ENCODE results near the gene TTC31. TPM values are rescaled to one million over a fixed set of nuclear protein-coding genes. Genes with fewer than 3 reads are reported as not detected.

TTC31 gene
- 12.2 TPM for total RNA-seq
- polyA plus RNA-seq (ENCODE audit: insufficient read depth in 1 of 8, insufficient read length in 8 of 8, low replicate concordance in 1 of 8) = 10 to 100 TPM; 17.5 to 25.7 (median 19.9) TPM
- long read RNA-seq, donor 1 = 0 reads
- long read RNA-seq, donor 2 = 0 reads
- long read RNA-seq, donor 3, partial matches to known transcripts = 0 of 1 reads
- long read RNA-seq, donor 3, other reads (novel, unspliced or antisense) = 0 of 1 reads
- long read RNA-seq, donor 4 = 0 reads
- long read RNA-seq, donor 5 = 0 reads
- long read RNA-seq, donor 6, partial matches to known transcripts = 0 of 2 reads
- long read RNA-seq, donor 6, other reads (novel, unspliced or antisense) = 0 of 2 reads
- long read RNA-seq, donor 7, partial matches to known transcripts = 14 of 16 reads
- long read RNA-seq, donor 7, other reads (novel, unspliced or antisense) = 0 of 16 reads
- long read RNA-seq, donor 8 = 0 reads
- long read RNA-seq, donor 9, partial matches to known transcripts = 0 of 1 reads
- long read RNA-seq, donor 9, other reads (novel, unspliced or antisense) = 0 of 1 reads
- long read RNA-seq, donor 10, partial matches to known transcripts = 0 of 4 reads
- long read RNA-seq, donor 10, other reads (novel, unspliced or antisense) = 0 of 4 reads
- long read RNA-seq, donor 11 = 0 reads

- Histone ChIP-seq H3K27me3 (ENCODE audit: control insufficient read depth, insufficient read depth, low read length) (no peaks in the 10 kb centered on the region), H3K27ac (ENCODE audit: low read length) (peak within 1 kb of the TSS; percentile 96), H3K36me3 (ENCODE audit: control insufficient read depth, insufficient read depth, low read length) (peaks cover 23% of the 10 kb centered on the region), H3K9me3 (replicated peaks; ENCODE audit: control insufficient read depth, low read depth, low read length) (no peaks in the 10 kb centered on the region), H3K4me1 (ENCODE audit: control insufficient read depth, insufficient read depth, low read length) (peaks cover 24% of the 10 kb centered on the region), H3K4me3 (ENCODE audit: low read length) (peak within 1 kb of the TSS; percentile 86)
- 1% methylated on average over 45 of the region's 50 CpGs for WGBS (ENCODE audit: insufficient coverage)
- DNase-seq = peak; percentile 99
These were observed at the start of gene TTC31, which contains the start of gene CCDC142 for GRCh38 chr2:74482801-74483674. Gene TTC31, plus strand, starts transcription at chr2:74483081. Its CDS starts 15 bp downstream, at chr2:74483096. Gene CCDC142, minus strand, starts transcription at chr2:74482998. Its CDS starts 161 bp downstream, at chr2:74482837.

- DNase-seq = no peak
- H3K4me1 ChIP-seq (ENCODE audit: control insufficient read depth, insufficient read depth, low read length) = peaks cover 52% of the 10 kb centered on the region
- no peaks in the 10 kb centered on the region for H3K27me3 ChIP-seq (ENCODE audit: control insufficient read depth, insufficient read depth, low read length)
- H3K9me3 ChIP-seq (replicated peaks; ENCODE audit: control insufficient read depth, low read depth, low read length) = no peaks in the 10 kb centered on the region
- H3K4me3 ChIP-seq (ENCODE audit: low read length) = peak overlapping the region; percentile 4
- peak overlapping the region; percentile 29 for H3K27ac ChIP-seq (ENCODE audit: low read length)
- peaks cover 35% of the 10 kb centered on the region for H3K36me3 ChIP-seq (ENCODE audit: control insufficient read depth, insufficient read depth, low read length)
- 52% methylated on average over 31 of the region's 43 CpGs for WGBS (ENCODE audit: insufficient coverage)
These were observed 46.6 kb upstream of the TTC31 start for GRCh38 chr2:74436111-74436805.

- peaks cover 60% of the 10 kb centered on the region for H3K4me1 ChIP-seq (ENCODE audit: control insufficient read depth, insufficient read depth, low read length)
- no peak overlapping the region for H3K4me3 ChIP-seq (ENCODE audit: low read length)
- peaks cover 27% of the 10 kb centered on the region for H3K36me3 ChIP-seq (ENCODE audit: control insufficient read depth, insufficient read depth, low read length)
- peak overlapping the region; percentile 29 for H3K27ac ChIP-seq (ENCODE audit: low read length)
- H3K9me3 ChIP-seq (replicated peaks; ENCODE audit: control insufficient read depth, low read depth, low read length) = no peaks in the 10 kb centered on the region
- no peak for DNase-seq
- H3K27me3 ChIP-seq (ENCODE audit: control insufficient read depth, insufficient read depth, low read length) = peaks cover 2% of the 10 kb centered on the region
- WGBS (ENCODE audit: insufficient coverage) = 44% methylated on average over 4 of the region's 6 CpGs
These were observed 45.8 kb upstream of the TTC31 start for GRCh38 chr2:74436848-74437695.

GRCh38 chr2:74438248-74438647 is 44.6 kb upstream of the TTC31 start:
- H3K27me3 ChIP-seq (ENCODE audit: control insufficient read depth, insufficient read depth, low read length) = peaks cover 2% of the 10 kb centered on the region
- H3K4me3 ChIP-seq (ENCODE audit: low read length) = no peak overlapping the region
- H3K9me3 ChIP-seq (replicated peaks; ENCODE audit: control insufficient read depth, low read depth, low read length) = no peaks in the 10 kb centered on the region
- peaks cover 63% of the 10 kb centered on the region for H3K4me1 ChIP-seq (ENCODE audit: control insufficient read depth, insufficient read depth, low read length)
- no peak overlapping the region for H3K27ac ChIP-seq (ENCODE audit: low read length)
- H3K36me3 ChIP-seq (ENCODE audit: control insufficient read depth, insufficient read depth, low read length) = peaks cover 21% of the 10 kb centered on the region
- no peak for DNase-seq
- WGBS (ENCODE audit: insufficient coverage) = 83% methylated on average over 1 of the region's 1 CpG

GRCh38 chr2:74439373-74439772 is 43.5 kb upstream of the TTC31 start:
- H3K36me3 ChIP-seq (ENCODE audit: control insufficient read depth, insufficient read depth, low read length) = peaks cover 21% of the 10 kb centered on the region
- peaks cover 67% of the 10 kb centered on the region for H3K4me1 ChIP-seq (ENCODE audit: control insufficient read depth, insufficient read depth, low read length)
- H3K9me3 ChIP-seq (replicated peaks; ENCODE audit: control insufficient read depth, low read depth, low read length) = no peaks in the 10 kb centered on the region
- 3% methylated on average over 3 of the region's 3 CpGs for WGBS (ENCODE audit: insufficient coverage)
- peaks cover 2% of the 10 kb centered on the region for H3K27me3 ChIP-seq (ENCODE audit: control insufficient read depth, insufficient read depth, low read length)
- peak overlapping the region; percentile 65 for H3K4me3 ChIP-seq (ENCODE audit: low read length)
- DNase-seq = no peak
- H3K27ac ChIP-seq (ENCODE audit: low read length) = peak overlapping the region; percentile 99

- WGBS (ENCODE audit: insufficient coverage) = 5% methylated on average over 11 of the region's 14 CpGs
- peaks cover 19% of the 10 kb centered on the region for H3K36me3 ChIP-seq (ENCODE audit: control insufficient read depth, insufficient read depth, low read length)
- peak; percentile 96 for DNase-seq
- peak overlapping the region; percentile 99 for H3K27ac ChIP-seq (ENCODE audit: low read length)
- H3K27me3 ChIP-seq (ENCODE audit: control insufficient read depth, insufficient read depth, low read length) = peaks cover 2% of the 10 kb centered on the region
- H3K9me3 ChIP-seq (replicated peaks; ENCODE audit: control insufficient read depth, low read depth, low read length) = no peaks in the 10 kb centered on the region
- peak overlapping the region; percentile 65 for H3K4me3 ChIP-seq (ENCODE audit: low read length)
- peaks cover 69% of the 10 kb centered on the region for H3K4me1 ChIP-seq (ENCODE audit: control insufficient read depth, insufficient read depth, low read length)
These were observed 43.0 kb upstream of the TTC31 start for GRCh38 chr2:74439803-74440377.

- H3K36me3 ChIP-seq (ENCODE audit: control insufficient read depth, insufficient read depth, low read length) = peaks cover 14% of the 10 kb centered on the region
- peak; percentile 97 for DNase-seq
These were observed 42.3 kb upstream of the TTC31 start for GRCh38 chr2:74440378-74441169.

GRCh38 chr2:74441170-74441689 is 41.7 kb upstream of the TTC31 start:
- DNase-seq = no peak
- Histone ChIP-seq H3K27ac (ENCODE audit: low read length) (peak overlapping the region; percentile 99), H3K4me3 (ENCODE audit: low read length) (peak overlapping the region; percentile 65), H3K36me3 (ENCODE audit: control insufficient read depth, insufficient read depth, low read length) (peaks cover 11% of the 10 kb centered on the region), H3K9me3 (replicated peaks; ENCODE audit: control insufficient read depth, low read depth, low read length) (no peaks in the 10 kb centered on the region), H3K27me3 (ENCODE audit: control insufficient read depth, insufficient read depth, low read length) (peaks cover 2% of the 10 kb centered on the region), H3K4me1 (ENCODE audit: control insufficient read depth, insufficient read depth, low read length) (peaks cover 62% of the 10 kb centered on the region)
- whole genome bisulfite sequencing (ENCODE audit: insufficient coverage) = 4% methylated on average over 33 of the region's 33 CpGs

More at GRCh38 chr2:74440378-74441169, 42.3 kb upstream of the TTC31 start:
- 2% methylated on average over 26 of the region's 45 CpGs for WGBS (ENCODE audit: insufficient coverage)
- H3K4me1 ChIP-seq (ENCODE audit: control insufficient read depth, insufficient read depth, low read length) = peaks cover 68% of the 10 kb centered on the region
- H3K27ac ChIP-seq (ENCODE audit: low read length) = peak overlapping the region; percentile 99
- peak overlapping the region; percentile 65 for H3K4me3 ChIP-seq (ENCODE audit: low read length)
- no peaks in the 10 kb centered on the region for H3K9me3 ChIP-seq (replicated peaks; ENCODE audit: control insufficient read depth, low read depth, low read length)
- H3K27me3 ChIP-seq (ENCODE audit: control insufficient read depth, insufficient read depth, low read length) = peaks cover 2% of the 10 kb centered on the region

Data from muscle of leg (tissue), 16 donors.